Central memory CD4-positive, alpha-beta T cell (primary cell): ENCODE results near the gene RAB24.
"Not testable (repeated sequence)": the region's sequence is repeated elsewhere in the genome, so short reads cannot be mapped to it uniquely, and the experiment has no call there.

Source experiments
- DNase-seq: peaks from one replicate; pipeline ENCODE4 v3.0.0; 2022

Gene RAB24

GRCh38 chr5:177310757-177311391 lies 7.4 kb upstream of the RAB24 start:
- no peak for DNase-seq

DNA sequence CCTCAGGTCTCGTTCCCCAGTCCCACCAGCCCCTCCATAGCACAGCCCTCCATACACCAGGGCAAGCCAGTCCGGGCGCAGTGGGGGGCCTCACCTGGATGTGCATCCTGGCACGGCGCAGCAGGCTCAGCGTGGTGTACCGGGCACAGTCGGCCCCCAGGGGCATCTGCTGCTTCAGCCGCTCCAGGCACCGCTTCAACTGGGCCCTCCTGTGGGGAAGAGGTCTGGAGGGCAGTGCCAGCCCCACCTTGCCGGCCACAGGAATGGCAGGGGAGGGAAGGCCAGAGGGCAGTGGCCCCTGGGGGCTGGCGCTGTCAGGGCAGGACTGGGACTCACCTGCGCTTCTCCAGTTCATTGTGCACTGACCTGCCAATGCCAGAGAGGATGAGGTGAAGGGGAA lies 6.8 kb upstream of the RAB24 start:
- no peak for DNase-seq

- DNase-seq = peak; percentile 67
Measured at GRCh38 chr5:177309351-177310191, 6.1 kb upstream of the RAB24 start.

DNA sequence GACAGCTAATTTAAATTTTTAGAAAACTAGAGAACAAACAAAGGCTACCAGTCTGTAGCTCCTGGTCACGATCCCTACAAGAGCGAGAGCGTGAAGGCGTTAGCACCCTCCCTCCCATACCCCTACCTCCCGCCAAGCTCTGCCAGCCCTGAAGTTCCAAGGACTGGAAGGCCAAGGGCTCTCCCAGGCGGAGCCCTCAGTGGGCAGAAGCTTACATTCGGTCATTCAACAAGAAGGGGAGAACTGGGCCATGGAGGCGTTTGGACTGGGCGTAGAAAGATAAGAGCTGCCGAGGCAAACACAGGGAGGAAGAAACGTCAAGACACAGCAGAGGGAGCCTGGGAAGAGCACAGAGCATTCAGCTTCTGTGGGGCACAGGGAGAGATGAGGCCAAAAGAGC lies 5.2 kb upstream of the RAB24 start:
- no peak for DNase-seq

GRCh38 chr5:177307544-177308363 lies 4.2 kb upstream of the RAB24 start:
- DNase-seq = no peak

DNA sequence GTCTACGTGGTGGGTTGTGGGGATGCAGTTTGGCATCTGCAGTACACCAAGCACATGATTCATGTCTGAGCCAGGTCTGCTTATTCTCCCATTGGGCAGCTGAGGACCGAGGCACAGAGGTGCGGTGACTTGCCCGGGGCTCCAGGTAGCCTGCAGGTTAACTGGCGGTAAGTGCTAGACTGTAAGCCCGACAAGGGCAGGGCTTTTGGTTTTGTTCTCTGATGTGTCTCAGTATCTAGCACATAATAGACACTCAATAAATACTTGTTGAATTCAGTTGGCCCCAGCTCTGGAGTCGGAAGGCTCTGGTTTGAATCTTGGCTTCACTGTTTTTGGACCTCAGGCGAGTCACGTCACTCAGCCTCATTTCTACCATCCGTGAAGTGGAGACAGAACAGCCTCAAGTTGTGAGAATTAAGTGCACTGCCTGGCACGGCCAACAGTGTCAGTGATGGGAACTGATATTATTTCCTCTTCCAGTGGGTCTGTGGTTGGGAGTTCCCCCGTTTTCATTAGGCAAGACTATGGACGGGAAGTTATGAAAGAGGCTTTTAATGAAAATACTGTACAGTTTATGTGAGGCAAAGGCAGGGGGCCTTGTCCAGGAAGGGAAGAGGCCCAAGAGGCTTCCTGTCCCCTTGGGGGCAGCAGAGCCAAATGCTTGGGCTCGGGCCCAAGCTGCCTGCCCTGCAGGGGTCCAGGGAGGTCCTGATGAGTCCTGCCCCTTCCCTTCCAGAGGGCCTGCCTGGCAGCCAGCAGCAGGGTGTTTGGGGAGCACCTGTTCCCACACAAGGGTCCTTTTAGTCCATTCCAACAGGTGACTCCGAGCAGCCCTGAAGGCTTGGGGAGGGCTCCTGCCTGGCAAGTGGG lies 3.4 kb upstream of the RAB24 start:
- DNase-seq = no peak

DNA sequence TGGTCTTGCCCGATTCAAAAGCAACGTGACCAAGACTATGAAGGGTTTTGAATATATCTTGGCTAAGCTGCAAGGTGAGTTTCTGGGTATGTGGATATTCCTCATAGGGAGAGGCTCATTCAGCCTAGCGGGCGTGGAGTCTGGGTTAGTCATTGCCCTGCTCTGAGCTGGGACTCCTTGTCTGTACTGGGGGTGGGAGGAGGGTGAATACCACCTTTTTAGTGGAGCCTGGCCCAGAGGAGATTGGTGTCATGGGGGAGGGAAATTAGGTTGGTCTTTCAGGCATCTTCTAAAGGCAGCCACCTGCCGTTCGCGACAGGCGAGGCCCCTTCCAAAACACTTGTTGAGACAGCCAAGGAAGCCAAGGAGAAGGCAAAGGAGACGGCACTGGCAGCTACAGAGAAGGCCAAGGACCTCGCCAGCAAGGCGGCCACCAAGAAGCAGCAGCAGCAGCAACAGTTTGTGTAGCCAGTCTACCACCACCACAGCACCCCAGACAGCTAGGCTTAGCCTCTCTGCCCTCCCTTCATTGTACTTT lies 2.7 kb upstream of the RAB24 start:
- not testable (repeated sequence) for DNase-seq

- no peak for DNase-seq
Measured at GRCh38 chr5:177304392-177305119, 1.0 kb upstream of the RAB24 start.

DNA sequence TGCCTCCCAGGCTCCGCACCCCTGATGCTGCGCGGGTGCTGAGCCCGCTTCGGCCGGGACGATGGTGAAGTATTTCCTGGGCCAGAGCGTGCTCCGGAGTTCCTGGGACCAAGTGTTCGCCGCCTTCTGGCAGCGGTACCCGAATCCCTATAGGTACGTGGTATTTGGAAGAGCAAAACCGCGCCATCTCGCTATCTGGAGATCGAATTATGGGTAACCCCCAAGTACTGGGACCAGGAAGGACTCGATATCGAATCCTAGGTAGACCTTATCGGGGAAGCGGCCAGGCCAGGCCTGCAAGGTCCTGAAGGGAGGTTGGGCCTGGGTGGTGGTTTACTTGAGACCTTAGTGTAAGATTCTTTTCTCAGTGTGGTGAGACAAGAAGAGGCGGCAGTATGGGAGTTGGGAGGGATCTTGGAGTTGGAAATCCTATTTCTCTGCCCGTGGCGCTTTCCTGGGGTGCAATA lies 439 bp upstream of the RAB24 start:
- DNase-seq = no peak

GRCh38 chr5:177302354-177303110 lies 987 bp downstream of the RAB24 start:
- no peak for DNase-seq

GRCh38 chr5:177301503-177302165 lies 1.9 kb downstream of the RAB24 start:
- DNase-seq = no peak

DNA sequence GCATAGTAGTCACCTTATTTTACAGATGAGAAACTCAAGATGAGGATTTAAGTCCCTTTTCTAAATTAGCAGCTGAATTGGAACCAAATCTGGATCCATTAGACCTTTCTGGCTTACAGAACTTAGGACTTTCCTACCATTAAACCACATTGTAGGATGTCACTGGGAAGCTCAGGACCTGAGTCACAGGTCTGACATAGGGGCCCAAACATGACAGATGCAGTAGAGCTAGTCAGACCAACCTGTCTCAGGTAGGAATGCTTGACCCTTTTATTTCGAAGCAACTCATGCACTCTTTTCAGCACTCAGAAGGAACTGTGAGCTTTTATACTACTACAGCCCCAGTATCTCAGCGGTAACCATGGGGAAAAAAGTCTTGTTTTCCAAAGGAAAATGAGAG lies 2.6 kb downstream of the RAB24 start:
- DNase-seq = no peak

DNA sequence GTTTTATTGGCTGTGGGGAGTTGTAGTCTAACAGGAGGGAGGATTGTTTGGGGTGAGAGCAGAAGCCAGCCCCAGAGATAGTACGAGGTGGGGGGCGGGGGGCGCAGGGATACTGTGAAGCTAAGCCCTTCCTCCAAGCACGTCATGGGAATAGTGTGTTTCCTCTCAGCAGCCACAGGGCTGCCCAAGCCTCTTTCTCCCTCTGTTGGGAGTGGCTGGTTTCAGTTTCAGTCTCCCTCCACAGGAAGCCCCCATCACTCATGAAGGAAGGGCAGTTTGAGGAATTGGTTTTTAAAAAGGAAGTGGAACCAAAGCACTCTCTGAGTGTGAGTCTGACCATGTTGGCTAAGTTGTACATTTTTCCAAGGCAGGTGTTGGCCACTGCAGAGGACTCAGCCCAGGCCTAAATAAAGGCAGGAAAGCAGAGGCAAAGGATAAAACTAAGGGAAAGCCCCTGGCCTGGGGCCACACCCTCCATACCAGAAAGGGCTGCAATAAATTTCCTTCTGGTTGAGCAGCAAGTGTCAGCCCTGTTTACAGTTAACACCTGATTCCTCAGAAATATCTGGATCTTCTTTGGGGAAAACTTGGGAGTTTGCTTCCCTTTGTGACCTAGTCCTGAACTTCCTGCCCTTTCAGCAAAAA lies 3.2 kb downstream of the RAB24 start:
- DNase-seq = peak; percentile 65

DNA sequence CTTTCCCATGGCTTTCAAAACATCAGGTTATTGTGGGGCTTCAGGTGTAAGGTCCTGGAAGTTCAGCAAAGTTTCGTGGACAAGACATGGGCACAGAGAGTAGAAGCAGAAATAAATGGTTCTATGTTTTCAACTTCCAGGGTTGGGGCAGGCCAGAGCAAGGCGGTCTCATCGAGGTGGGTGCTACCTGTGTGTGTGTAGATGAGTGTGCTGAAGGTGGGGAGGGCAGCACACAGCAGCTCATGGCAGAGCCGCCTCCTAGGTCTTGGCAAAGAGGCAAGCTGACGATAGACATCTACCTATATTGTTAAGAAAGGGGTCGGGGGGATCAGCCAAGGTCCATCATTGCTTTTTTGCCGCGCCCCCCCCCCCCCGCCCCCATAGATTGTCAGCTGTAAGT lies 3.8 kb downstream of the RAB24 start:
- no peak for DNase-seq

DNA sequence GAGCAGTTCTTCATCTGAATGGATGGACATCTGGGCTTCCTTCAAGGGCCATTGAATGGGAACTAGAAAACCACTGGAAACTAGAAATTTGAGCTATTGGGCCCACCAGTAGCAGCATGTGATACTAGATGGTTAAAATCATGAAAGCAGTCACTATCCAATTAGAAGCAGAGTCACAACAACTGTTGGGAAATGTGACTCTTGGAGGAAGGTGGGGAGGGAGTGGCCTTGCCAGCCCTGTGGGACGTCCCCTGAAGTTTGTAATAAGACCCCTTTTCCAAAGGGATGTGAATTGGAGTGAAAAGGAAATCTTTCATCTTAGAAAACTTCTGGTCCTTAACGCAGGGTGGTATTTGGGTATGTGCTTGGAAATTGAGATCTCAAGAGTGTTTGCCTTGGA lies 5.6 kb downstream of the RAB24 start:
- DNase-seq = no peak

GRCh38 chr5:177296581-177296980 lies 6.9 kb downstream of the RAB24 start:
- DNase-seq = no peak

GRCh38 chr5:177295924-177296323 lies 7.6 kb downstream of the RAB24 start:
- no peak for DNase-seq

- no peak for DNase-seq
Measured at GRCh38 chr5:177294632-177295031, 8.9 kb downstream of the RAB24 start.

DNA sequence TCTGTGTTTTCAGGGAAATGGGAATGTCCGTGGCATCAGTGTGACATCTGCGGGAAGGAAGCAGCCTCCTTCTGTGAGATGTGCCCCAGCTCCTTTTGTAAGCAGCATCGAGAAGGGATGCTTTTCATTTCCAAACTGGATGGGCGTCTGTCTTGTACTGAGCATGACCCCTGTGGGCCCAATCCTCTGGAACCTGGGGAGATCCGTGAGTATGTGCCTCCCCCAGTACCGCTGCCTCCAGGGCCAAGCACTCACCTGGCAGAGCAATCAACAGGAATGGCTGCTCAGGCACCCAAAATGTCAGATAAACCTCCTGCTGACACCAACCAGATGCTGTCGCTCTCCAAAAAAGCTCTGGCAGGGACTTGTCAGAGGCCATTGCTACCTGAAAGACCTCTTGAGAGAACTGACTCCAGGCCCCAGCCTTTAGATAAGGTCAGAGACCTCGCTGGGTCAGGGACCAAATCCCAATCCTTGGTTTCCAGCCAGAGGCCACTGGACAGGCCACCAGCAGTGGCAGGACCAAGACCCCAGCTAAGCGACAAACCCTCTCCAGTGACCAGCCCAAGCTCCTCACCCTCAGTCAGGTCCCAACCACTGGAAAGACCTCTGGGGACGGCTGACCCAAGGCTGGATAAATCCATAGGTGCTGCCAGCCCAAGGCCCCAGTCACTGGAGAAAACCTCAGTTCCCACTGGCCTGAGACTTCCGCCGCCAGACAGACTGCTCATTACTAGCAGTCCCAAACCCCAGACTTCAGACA lies 9.5 kb downstream of the RAB24 start:
- no peak for DNase-seq
